Left renal pelvis (tissue), 4 donors: ENCODE measurements around the gene PARD3. TPM values are rescaled to one million over a fixed set of nuclear protein-coding genes. Genes with fewer than 3 reads are reported as not detected.
"Not testable (repeated sequence)": the region's sequence is repeated elsewhere in the genome, so short reads cannot be mapped to it uniquely, and the experiment has no call there.

Source experiments
- DNase-seq, 4 donors: peaks; one replicate each; pipeline ENCODE4 v3.0.0-alpha.2; 2013; ENCODE audit warnings: low read depth in 4 of 4, low spot score in 3 of 4
- polyA plus RNA-seq, 4 donors: library from polyadenylated mRNA; unstranded; fragments of 120-200 nt; gene quantifications; one replicate each; pipeline ENCODE4 v1.2.1, GENCODE V29; 2013; ENCODE audit not compliant: insufficient read length in 4 of 4

Gene PARD3
- polyA plus RNA-seq, 4 donors = 56.7 to 75.5 (median 69.4) TPM

DNA sequence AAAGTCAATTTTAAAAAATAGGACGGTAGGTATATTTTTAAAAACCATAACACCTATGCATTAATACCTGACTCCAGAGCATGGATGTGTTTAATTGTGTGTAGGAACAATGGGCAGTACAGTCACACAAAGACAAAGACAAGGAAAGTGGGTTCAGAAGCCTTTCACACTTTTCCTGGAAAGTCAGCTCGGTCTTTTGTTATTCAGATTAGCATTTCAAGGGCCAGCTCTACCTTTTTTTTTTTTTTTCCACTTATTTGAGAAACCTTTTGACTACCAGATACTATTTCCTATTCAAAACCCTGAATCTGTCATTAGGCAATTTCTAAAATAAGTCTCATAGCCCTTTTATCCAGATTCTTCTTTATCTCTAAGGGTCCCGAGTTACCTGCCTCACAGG, 401.9 kb downstream of the PARD3 start:
- no peak for DNase-seq

DNA sequence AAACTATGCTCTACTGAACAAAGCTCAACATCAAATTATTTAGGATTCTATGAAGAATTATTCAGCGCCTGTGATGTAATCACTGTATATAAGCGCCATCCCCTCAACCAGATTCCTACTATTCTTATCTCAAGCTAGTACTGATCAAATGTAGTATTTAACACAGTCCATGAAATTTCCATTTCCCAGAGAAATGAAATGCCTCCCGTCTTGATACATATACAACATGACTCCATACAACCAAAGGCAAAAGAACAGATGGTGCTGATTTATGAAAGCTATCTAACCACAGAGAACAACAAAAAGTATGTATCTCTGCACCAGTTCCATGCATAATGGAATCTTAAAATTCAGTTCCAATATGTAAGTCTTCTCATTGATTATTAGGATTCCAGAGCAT, 406.1 kb downstream of the PARD3 start:
- no peak for DNase-seq

GRCh38 chr10:34408381-34408780, 406.7 kb downstream of the PARD3 start:
- DNase-seq = no peak

GRCh38 chr10:34407324-34407805, 407.7 kb downstream of the PARD3 start:
- no peak for DNase-seq

DNA sequence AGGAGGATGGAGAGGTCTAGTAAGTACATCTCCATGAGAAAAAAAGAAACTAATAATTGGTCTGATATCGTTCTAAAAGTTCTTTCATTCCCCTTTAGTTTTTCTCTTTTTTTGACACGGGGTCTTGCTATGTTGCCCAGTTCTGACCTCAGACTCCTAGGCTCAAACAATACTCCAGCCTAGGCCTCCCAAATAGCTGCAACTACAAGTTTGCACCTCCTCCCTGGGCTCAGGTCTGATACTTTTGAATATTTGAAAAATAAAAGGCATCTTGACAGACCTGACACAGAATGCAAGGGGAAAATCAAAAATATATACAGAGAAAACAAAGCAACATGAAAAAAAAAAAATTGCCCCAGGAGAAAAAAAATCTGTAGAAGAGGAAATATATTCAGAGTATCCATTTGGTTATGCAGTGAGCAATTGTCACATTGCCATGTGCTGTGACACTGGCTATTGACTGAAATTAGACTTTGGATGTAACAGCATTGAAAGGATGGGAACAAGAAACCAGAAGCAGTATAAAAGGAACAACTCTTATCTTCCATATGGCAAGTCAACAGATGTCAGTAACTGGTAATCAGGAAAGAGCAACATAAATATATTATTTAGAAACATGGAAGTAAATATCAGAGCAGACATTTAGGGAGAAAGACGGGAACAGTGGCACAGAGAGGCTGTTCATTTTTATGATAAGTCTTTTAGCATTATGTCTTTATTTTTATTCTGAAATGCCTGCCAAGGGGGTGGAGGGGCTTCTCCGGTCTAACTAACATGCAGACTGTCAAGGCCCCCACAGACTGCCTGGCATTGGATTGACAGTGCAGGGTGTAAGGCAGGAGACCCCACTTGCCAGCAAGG, 408.4 kb downstream of the PARD3 start:
- DNase-seq = no peak

GRCh38 chr10:34405611-34406462, 409.3 kb downstream of the PARD3 start:
- DNase-seq = no peak

GRCh38 chr10:34403512-34403911, 411.6 kb downstream of the PARD3 start:
- no peak for DNase-seq

- no peak for DNase-seq
Observed at GRCh38 chr10:34400075-34400474, 415.0 kb downstream of the PARD3 start.

- no peak for DNase-seq
Observed at GRCh38 chr10:34399013-34399412, 416.1 kb downstream of the PARD3 start.

- DNase-seq = no peak
Observed at GRCh38 chr10:34397324-34397723, 417.8 kb downstream of the PARD3 start.

DNA sequence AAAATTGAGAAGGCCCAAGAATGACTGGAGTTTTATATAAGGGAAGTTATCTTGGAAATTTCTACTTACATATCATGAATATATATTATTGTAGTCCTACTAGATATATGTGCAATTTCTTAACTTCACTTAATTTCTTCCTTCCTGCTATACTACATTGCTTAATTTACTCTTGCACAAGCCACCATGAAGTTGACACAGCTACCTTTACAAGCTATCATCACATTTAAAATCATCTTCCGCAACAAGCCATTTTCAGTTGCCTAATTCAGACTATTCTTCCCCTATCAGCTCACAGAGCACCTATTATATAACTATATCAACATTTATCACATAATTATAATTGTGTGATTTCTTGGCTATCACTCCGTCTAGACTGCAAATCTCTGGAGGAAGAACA, 418.4 kb downstream of the PARD3 start:
- no peak for DNase-seq

- DNase-seq = no peak
Observed at GRCh38 chr10:34392641-34393170, 422.4 kb downstream of the PARD3 start.

DNA sequence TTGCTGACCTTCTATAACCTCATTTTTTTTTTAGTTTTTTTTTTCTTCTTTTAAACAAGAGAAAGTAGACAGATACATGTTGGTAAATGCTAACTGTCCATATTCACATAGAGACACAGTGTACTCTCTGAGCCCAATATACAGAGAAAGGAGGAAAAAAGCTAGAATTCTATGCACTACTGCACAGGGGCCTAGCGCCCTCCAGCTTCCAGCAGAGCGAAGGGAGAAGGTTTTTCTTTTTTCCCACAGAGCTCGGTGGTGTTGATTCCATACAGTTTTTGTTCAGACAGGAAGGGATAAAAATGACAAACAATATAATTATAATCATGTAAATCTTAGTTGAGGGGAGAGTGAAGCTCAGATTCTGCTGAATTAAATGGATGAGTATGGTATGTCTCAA, 423.9 kb downstream of the PARD3 start:
- not testable (repeated sequence) for DNase-seq

DNA sequence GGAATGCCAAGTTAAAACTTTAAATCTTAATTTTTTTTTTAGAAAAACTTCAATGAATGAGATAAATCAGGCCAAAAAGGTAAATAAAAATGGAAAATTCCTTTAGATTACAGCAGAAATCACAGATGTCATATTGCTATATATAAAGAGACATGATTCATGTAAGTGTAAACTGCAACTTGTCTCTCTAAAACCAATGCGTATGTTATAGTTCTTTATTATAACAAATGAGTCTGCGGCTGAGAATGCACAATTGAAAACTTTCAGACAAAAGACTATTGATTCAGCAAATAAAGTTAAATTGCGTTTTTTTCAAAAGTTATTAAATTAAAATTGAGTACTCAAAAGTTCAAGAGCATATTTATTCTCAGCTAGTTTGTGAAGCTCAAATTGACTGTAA, 425.3 kb downstream of the PARD3 start:
- no peak for DNase-seq

- DNase-seq = no peak
Observed at GRCh38 chr10:34386921-34387320, 428.2 kb downstream of the PARD3 start.

- DNase-seq = no peak
Observed at GRCh38 chr10:34384372-34384771, 430.7 kb downstream of the PARD3 start.

DNA sequence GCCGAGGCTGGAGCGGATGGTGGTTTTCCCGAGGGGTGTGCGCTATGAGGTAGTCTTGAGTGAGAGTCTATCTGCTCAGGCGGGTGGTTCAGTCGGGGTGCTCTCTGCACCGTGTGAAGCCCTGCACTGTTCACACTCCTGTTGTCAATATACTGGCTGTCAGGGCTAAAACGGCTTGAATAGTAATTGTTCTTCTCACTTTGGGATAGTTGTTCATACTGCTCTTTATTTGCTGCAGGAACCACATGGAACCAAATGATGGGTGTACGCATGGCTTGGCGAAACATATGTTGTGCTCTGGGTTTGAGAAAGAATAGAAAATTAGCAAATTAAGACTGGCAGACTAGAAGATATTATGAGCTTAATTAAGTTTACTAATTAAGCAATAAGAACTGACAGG, 432.5 kb downstream of the PARD3 start:
- DNase-seq = no peak

GRCh38 chr10:34380856-34381255, 434.2 kb downstream of the PARD3 start:
- DNase-seq = no peak

- no peak for DNase-seq
Observed at GRCh38 chr10:34378297-34378696, 436.8 kb downstream of the PARD3 start.

- DNase-seq = no peak
Observed at GRCh38 chr10:34377833-34378232, 437.3 kb downstream of the PARD3 start.

DNA sequence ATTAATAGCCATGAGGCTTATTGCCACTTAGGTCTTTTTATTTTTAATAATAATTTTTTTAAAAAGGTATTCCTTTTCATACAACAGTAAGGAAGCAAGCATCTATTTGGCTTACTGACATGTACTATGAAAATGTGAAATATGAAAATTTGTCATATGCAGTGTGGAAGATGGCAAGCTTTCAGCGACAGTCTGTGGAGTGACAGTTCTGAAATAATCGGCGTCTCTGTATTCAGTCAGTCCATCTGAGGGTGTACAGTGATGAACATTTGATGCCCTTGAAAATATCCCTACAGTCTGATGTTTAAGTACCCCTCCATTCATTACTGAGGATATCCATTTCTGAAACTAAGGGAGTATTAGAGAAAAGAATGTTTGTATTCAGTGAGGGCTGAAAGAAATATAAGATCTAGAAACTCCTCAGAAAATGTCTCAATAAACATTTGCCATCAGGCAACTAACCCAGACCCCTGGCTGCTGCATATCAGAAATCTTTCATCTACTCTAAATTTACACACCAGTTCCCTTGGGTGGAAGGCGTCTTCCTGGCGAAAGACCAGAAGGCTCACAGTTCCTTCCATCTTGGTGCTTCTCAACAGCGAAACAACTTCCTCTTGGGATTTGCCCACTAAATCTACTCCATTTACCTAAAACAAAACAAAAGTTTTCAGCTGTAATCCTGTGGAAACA, 440.6 kb downstream of the PARD3 start:
- DNase-seq = no peak
